Stimulated activated CD4-positive, alpha-beta T cell treated with anti-CD3 and anti-CD28 coated beads, TNF-alpha, amount 100 ng/mL, for 4 hours (primary cell): Measurements from ENCODE around the gene EFHC1.
"Not testable (repeated sequence)": the region's sequence is repeated elsewhere in the genome, so short reads cannot be mapped to it uniquely, and the experiment has no call there.

ENCODE experiments used
- DNase-seq, 3 experiments: peaks; one replicate each; pipeline ENCODE4 v3.0.0-alpha.2; 2020; ENCODE audit warnings: low read depth in 3 of 3

EFHC1 gene

DNA sequence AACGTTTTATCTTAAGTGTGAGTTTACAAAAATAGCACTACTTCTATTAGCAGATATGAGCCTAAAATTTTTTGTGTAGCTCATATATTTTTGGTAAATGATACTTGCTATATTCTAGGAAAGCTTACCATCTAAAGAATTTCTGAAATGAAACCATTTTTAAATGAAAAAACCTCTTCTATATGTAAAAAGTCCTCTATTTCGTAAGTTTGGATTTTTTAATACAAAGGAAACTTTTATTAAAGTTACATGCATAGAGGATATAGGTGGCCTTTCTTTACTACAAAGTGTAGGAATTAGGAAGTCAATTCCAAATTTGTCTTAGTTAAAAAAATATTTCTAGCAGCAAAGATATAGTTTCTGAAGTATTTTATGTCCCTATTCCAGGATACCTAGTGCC, 18.8 kb downstream of the EFHC1 start:
- DNase-seq = no peak

DNA sequence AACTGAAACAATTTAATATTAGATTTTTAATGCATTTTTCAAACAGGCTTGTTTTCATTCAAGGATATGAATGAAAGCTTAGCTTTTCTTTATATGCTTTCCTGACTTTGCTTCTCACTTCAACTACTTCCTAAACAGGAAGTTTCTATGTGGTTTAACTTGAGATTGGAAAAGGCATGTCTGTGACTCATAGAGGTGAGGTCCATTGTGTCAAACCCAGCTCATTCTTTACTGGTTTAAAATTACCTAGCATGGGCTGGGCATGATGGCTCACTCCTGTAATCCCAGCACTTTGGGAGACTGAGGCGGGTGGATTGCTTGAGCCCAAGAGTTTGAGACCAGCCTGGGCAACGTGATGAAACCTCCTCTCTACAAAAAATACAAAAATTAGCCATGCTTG, 34.4 kb downstream of the EFHC1 start:
- DNase-seq = no peak

DNA sequence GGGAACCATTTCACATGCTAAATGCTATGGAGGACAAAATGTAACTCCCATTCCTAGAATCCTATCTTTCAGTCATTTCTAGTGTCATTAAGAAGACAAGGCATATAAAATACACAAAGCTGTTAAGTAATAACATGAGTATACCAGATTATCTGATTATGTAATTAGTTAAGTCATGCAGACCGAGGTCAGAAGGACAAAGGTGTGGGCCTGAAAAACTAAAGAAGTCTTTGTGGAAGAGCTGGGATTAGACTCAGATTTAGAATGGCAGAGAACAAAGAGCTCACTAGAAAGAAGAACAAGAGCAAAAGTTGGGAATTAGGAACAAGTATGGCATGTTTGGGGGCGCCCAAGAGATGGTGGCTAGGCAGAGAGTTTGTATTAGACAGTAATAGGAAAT, 37.0 kb downstream of the EFHC1 start:
- no peak for DNase-seq

- DNase-seq = not testable (repeated sequence)
Measured at GRCh38 chr6:52461194-52461593, 41.1 kb downstream of the EFHC1 start.

GRCh38 chr6:52474173-52474572, 54.0 kb downstream of the EFHC1 start:
- no peak for DNase-seq

GRCh38 chr6:52475307-52475706, 55.2 kb downstream of the EFHC1 start:
- DNase-seq = no peak

- DNase-seq = no peak
Measured at GRCh38 chr6:52482903-52483670, 62.9 kb downstream of the EFHC1 start.

DNA sequence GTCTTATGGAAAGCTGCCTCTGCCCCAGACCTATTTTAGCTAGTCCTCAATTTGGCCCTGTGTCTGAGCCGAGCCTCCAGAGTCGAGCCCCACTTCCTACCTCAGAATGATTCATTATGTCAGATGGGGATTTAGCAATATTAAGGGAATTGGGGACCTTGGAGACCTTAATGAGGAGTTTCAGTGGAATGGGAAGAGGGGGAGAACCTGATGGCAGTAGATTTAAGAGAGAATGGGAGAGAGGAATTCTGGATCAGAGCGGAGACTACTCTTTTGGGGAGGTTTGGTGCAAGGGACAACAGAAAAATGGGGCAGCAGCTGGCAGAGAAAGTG, 63.5 kb downstream of the EFHC1 start:
- no peak for DNase-seq

DNA sequence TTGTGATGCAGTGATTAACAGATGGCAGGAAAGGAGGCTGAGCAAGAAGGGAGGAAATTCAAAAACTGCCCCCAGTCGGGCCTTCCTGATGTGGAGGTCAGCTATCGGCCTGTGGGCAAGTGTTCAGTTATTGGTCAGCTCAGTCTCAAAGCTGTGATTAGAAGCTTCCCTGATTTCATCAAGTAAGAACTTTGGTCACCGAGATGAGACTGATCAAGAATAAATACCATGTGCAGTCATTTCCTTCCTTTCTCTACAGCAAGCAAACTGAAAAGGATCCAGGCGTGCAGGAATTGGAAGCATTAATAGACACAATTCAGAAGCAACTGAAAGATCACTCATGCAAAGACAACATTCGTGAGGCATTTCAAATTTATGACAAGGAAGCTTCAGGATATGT, 69.7 kb downstream of the EFHC1 start:
- no peak for DNase-seq

- DNase-seq = no peak
Measured at GRCh38 chr6:52491203-52492069, 71.3 kb downstream of the EFHC1 start.

GRCh38 chr6:52493669-52494068, 73.5 kb downstream of the EFHC1 start:
- DNase-seq = no peak

GRCh38 chr6:52494298-52495072, 74.3 kb downstream of the EFHC1 start:
- DNase-seq = no peak

GRCh38 chr6:52495922-52496321, 75.8 kb downstream of the EFHC1 start:
- DNase-seq = no peak

DNA sequence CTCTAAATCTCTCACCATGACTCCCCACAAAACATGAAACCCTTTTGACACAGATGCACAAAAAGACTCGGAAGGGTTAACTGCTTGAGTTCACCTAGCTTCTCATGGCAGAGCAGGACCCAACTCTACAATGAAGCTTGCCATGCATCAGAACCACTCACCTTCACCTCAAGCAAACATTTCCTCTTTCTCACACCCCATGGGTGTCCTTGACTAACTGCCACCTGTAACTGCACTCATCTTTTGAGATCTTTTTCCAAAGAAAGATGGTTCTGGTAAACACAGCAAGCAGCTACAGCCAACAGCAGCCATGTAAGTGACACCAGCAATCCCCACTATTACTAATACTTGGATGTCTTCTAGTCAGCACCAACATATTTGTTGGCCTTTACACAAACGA, 76.5 kb downstream of the EFHC1 start:
- DNase-seq = no peak

- DNase-seq = no peak
Measured at GRCh38 chr6:52497652-52498408, 77.7 kb downstream of the EFHC1 start.

GRCh38 chr6:52498538-52499017, 78.4 kb downstream of the EFHC1 start:
- DNase-seq = no peak

DNA sequence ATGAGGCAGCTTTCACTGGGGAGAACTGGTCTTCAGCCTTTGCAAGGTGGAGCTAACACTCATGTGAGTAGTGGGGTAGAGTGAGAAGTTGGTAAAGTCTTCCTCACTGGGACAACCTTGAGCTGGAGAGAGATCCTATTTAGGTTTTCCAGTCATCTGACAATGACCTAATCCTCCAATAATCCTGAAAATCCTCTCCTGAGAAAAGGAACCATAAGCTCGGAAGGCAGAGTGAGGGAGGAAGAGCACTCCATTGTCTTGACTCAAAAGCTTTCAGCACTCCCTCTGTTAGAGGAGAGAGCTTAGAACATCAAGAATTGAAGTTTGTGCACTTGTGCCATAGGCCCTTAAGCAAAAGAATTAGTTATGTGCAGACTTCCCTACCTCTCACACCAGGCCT, 78.9 kb downstream of the EFHC1 start:
- DNase-seq = no peak

DNA sequence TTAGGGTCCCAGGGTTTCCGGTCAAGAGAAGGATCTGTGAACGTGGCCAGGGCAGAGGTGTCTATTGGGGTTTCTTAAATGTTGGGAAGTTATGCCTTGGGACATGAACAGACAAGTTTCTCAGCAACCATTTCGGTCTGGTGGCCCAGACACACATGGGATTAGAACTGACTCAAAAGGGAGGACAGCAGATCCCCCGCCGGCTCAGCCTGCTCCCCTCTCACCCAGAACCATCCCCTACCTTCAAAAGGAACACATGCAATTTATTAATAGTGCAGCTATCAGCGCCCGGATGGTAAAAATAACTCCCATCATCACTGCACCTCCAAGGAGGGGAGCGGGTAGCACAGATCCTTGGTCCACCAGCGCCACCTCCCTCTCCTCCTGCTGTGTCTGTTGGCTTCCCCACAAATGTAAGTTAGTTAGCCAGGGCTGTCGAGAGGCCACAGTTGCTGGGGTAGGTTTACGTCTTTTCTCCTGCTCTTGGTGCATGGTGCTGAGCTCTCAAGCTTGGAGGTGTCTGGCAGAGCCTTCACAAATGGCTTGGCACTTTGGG, 79.6 kb downstream of the EFHC1 start:
- no peak for DNase-seq

- DNase-seq = no peak
Measured at GRCh38 chr6:52500238-52501129, 80.3 kb downstream of the EFHC1 start.
